SK-N-SH treated with all-trans-retinoic acid at 6 μM for 48 hours (cell line): ENCODE measurements around the gene RAB4B.

Source experiments
- CREB5 ChIP-seq: fragments of 250-450 bp; sonication (Bioruptor Pico); IDR thresholded peaks from 2 replicates; pipeline ENCODE4 v1.5.1; 2020; ENCODE audit warnings: low read depth, mild to moderate bottlenecking, moderate library complexity
- CSDC2 ChIP-seq: fragments of 250-450 bp; sonication (Bioruptor Pico); IDR thresholded peaks from 2 replicates; pipeline ENCODE4 v1.5.0; 2020; ENCODE audit warnings: mild to moderate bottlenecking, moderate library complexity
- ESRRG ChIP-seq: fragments of 250-450 bp; sonication (Bioruptor Pico); IDR thresholded peaks from 2 replicates; pipeline ENCODE4 v1.6.1; 2021; ENCODE audit warnings: mild to moderate bottlenecking
- PATZ1 ChIP-seq: fragments of 250-450 bp; sonication (Bioruptor Pico); IDR thresholded peaks from 2 replicates; pipeline ENCODE4 v1.8.0; 2020; ENCODE audit warnings: mild to moderate bottlenecking, moderate library complexity, borderline replicate concordance
- POU6F1 ChIP-seq: fragments of 250-450 bp; sonication (Bioruptor Pico); IDR thresholded peaks from 2 replicates; pipeline ENCODE4 v1.8.0; 2021; ENCODE audit warnings: low read depth, mild to moderate bottlenecking, moderate library complexity, borderline replicate concordance
- PPARA ChIP-seq: fragments of 250-450 bp; sonication (Bioruptor Pico); IDR thresholded peaks from 2 replicates; pipeline ENCODE4 v1.5.0; 2020; ENCODE audit warnings: mild to moderate bottlenecking, borderline replicate concordance
- ZNF565 ChIP-seq: fragments of 450-650 bp; formaldehyde crosslinking; conservative IDR thresholded peaks from 2 replicates; pipeline ENCODE4 v1.5.0; 2020; ENCODE audit warnings: low read depth, mild to moderate bottlenecking, moderate library complexity

GRCh38 chr19:40740747-40741146 lies 37.3 kb upstream of the RAB4B start:
- TF ChIP-seq POU6F1 (CRISPR knock-in tag): no peak
- no peak for TF ChIP-seq PPARA (CRISPR knock-in tag)
- TF ChIP-seq CSDC2 (CRISPR knock-in tag): no peak
- no peak for TF ChIP-seq PATZ1 (CRISPR knock-in tag)
- no peak for TF ChIP-seq CREB5 (CRISPR knock-in tag)
- TF ChIP-seq ESRRG (CRISPR knock-in tag): no peak
- TF ChIP-seq ZNF565 (CRISPR knock-in tag): no peak
